Sigmoid colon (tissue), 7 donors: ENCODE data around the gene ETNPPL. TPM values are rescaled to one million over a fixed set of nuclear protein-coding genes. Genes with fewer than 3 reads are reported as not detected.

Source experiments
- DNase-seq: peaks from one replicate; pipeline ENCODE4 v3.0.0-alpha.2; 2019
- H3K27ac ChIP-seq, 4 donors: fragments of 200-600 bp; sonication (generic); one replicate each; pipeline ENCODE4 v1.5.1; 2016 to 2019; ENCODE audit warnings: mild to moderate bottlenecking in 1 of 4
- H3K27me3 ChIP-seq, 3 donors: fragments of 200-600 bp; sonication (generic); one replicate each; pipeline ENCODE4 v1.5.1; 2019; ENCODE audit warnings: mild to moderate bottlenecking in 1 of 3
- H3K36me3 ChIP-seq, 4 donors: fragments of 200-600 bp; sonication (generic); one replicate each; pipeline ENCODE4 v1.5.1; 2016 to 2019
- H3K4me1 ChIP-seq, 4 donors: fragments of 200-600 bp; sonication (generic); one replicate each; pipeline ENCODE4 v1.5.1; 2017 to 2019
- H3K4me3 ChIP-seq, 4 donors: fragments of 200-600 bp; sonication (generic); one replicate each; pipeline ENCODE4 v1.5.1; 2017 to 2019; ENCODE audit warnings: mild to moderate bottlenecking in 2 of 4, moderate library complexity in 1 of 4
- H3K9me3 ChIP-seq, 4 donors: fragments of 200-600 bp in 3 of 4; sonication (generic) in 3 of 4; one replicate each; pipeline versions ENCODE4 v1.5.1 to v1.6.1; 2013 to 2019
- EP300 ChIP-seq, 4 donors: sonication (generic); formaldehyde crosslinking; IDR thresholded peaks; one replicate each; pipeline ENCODE4 v1.6.1; 2017; ENCODE audit warnings: antibody characterized with exemption in 4 of 4
- POLR2A ChIP-seq, 2 donors: fragments of 450-650 bp; IDR thresholded peaks; one replicate each; pipeline ENCODE4 v1.6.1; 2016; ENCODE audit warnings: antibody characterized with exemption in 2 of 2, mild to moderate bottlenecking in 2 of 2, moderate library complexity in 2 of 2
- POLR2AphosphoS5 ChIP-seq, 4 donors: sonication (generic); formaldehyde crosslinking; IDR thresholded peaks; one replicate each; pipeline ENCODE4 v1.6.1; 2017; ENCODE audit warnings: antibody characterized with exemption in 4 of 4
- WGBS, 2 donors: extraction: QIAGEN DNeasy Blood & Tissue Kit; methylation state at CpG; one replicate each; pipeline ENCODE4 v1.1.7; 2013; 5-methylcytosine and 5-hydroxymethylcytosine counted together
- intact Hi-C: fragments of 100-400 bp; cut with DNase I; formaldehyde crosslinking; loops from one replicate; pipeline ENCODE4 v1.15.1; 2023
- polyA plus RNA-seq, 3 donors: library from polyadenylated mRNA; stranded (reverse); fragments of 200-250 nt; gene quantifications; one replicate each; pipeline ENCODE4 v1.2.3, GENCODE V29; 2013
- total RNA-seq, 4 donors: library from RNA; depleted of rRNA; stranded (reverse); fragments of >200 nt; gene quantifications; one replicate each; pipeline ENCODE4 v1.1.0, GENCODE V29; 2016
- TF ChIP-seq, protein P1 (sequence below), 4 experiments: fragments of 450-650 bp in 3 of 4; fragments of 200-600 bp in 1 of 4; IDR thresholded peaks; one replicate each; pipeline ENCODE4 v1.5.1; 2016 to 2019; ENCODE audit warnings: antibody characterized with exemption in 4 of 4, mild to moderate bottlenecking in 3 of 4, moderate library complexity in 2 of 4
- donor health status: healthy with polysubstance abuse.
- donor health status: Bipolar disorder and iron deficiency.
- donor health status: healthy.

ETNPPL gene
- total and polyA plus RNA-seq, 7 donors, result 0.36 TPM; not detected in 6

DNA sequence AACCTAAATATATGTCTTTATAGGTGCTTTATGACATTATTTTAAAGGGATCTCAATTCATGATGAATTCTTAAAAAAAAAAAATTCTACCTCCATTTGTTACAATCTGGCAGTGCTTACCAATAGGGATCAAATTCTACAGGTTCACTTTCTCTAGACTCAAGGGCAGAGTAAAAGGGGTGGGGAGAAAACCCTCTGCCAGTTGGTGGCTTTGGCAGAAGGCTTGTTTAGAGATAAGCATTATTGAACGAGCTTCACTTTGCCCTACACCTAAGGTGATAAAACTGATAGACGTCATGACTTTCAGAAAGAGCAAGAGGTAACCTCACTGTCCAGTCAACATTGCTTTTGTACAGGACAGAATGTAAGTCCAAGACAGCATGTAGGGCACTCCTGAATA is 58.9 kb downstream of the ETNPPL start:
- H3K27me3 ChIP-seq, result no peaks in the 10 kb centered on the region
- no peaks in the 10 kb centered on the region for H3K36me3 ChIP-seq
- H3K9me3 ChIP-seq, result no peaks in the 10 kb centered on the region
- H3K4me1 ChIP-seq, result peaks cover 0 to 8% (median 0%) of the 10 kb centered on the region in 4 donors
- WGBS, 2 donors, result 26 to 74% methylated on average over 2 of the region's 2 CpGs
- DNase-seq, result no peak
- intact Hi-C loops, result no loop called here
- no peak overlapping the region for H3K27ac ChIP-seq
- TF ChIP-seq EP300 (IDR thresholded peaks at IDR 0.05), result no peak
- TF ChIP-seq, protein P1, sequence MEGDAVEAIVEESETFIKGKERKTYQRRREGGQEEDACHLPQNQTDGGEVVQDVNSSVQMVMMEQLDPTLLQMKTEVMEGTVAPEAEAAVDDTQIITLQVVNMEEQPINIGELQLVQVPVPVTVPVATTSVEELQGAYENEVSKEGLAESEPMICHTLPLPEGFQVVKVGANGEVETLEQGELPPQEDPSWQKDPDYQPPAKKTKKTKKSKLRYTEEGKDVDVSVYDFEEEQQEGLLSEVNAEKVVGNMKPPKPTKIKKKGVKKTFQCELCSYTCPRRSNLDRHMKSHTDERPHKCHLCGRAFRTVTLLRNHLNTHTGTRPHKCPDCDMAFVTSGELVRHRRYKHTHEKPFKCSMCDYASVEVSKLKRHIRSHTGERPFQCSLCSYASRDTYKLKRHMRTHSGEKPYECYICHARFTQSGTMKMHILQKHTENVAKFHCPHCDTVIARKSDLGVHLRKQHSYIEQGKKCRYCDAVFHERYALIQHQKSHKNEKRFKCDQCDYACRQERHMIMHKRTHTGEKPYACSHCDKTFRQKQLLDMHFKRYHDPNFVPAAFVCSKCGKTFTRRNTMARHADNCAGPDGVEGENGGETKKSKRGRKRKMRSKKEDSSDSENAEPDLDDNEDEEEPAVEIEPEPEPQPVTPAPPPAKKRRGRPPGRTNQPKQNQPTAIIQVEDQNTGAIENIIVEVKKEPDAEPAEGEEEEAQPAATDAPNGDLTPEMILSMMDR (IDR thresholded peaks at IDR 0.05), result no peak
- no peak for TF ChIP-seq POLR2AphosphoS5 (IDR thresholded peaks at IDR 0.05)
- no peak for TF ChIP-seq POLR2A (IDR thresholded peaks at IDR 0.05)
- H3K4me3 ChIP-seq, result no peak overlapping the region

DNA sequence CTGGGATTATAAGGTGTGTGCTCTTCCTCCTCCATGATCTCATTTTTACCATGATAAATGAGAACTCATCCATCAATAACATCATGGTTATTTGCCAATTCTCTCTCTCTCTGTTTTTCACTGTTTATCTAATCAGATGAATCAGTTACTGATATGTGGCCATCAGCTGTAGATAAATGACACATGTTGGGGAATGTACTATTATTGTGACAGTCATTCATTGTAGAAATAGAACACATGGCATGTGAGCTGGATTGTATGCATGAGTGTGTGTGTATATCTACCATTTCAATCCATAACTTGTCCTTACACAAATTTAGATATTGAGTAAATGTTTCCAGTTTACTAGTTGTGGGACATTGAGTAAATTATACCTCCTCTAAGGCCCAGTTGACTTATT is 59.5 kb downstream of the ETNPPL start:
- H3K27ac ChIP-seq, result no peak overlapping the region
- no peak for DNase-seq
- H3K36me3 ChIP-seq, result no peaks in the 10 kb centered on the region
- intact Hi-C loops, result no loop called here
- no peaks in the 10 kb centered on the region for H3K9me3 ChIP-seq
- no peak overlapping the region for H3K4me3 ChIP-seq
- H3K4me1 ChIP-seq, result peaks cover 0 to 8% (median 0%) of the 10 kb centered on the region in 4 donors
- H3K27me3 ChIP-seq, result no peaks in the 10 kb centered on the region
- TF ChIP-seq, protein P1 (IDR thresholded peaks at IDR 0.05), result no peak
- TF ChIP-seq EP300 (IDR thresholded peaks at IDR 0.05) (no peak), POLR2AphosphoS5 (IDR thresholded peaks at IDR 0.05) (no peak), POLR2A (IDR thresholded peaks at IDR 0.05) (no peak)

DNA sequence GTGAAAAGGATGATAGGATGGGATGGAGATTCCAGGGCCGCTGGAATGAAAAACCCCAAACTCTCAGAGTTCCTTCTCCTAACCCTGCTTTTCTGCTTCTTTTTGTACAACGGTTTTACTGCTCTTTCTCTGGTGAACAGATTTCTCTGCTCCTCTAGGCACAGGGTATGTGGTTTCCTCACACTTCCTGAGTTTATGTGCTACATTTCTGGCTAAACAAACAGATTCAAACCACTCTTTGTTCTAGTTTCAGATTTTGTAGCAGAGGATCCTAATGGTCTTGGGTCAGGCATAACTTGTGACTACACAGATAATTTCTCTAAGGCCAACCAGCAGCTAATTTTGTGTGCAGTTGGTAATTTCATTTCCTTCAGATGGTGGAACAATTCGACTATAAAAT is 59.9 kb downstream of the ETNPPL start:
- WGBS, 2 donors, result 35 to 47% methylated on average over 3 of the region's 3 CpGs
- Histone ChIP-seq H3K27me3 (no peaks in the 10 kb centered on the region), H3K36me3 (no peaks in the 10 kb centered on the region), H3K27ac (no peak overlapping the region), H3K4me1 (peaks cover 0 to 8% (median 0%) of the 10 kb centered on the region in 4 donors), H3K9me3 (no peaks in the 10 kb centered on the region), H3K4me3 (no peak overlapping the region)
- intact Hi-C loops, result no loop called here
- no peak for DNase-seq
- TF ChIP-seq EP300 (IDR thresholded peaks at IDR 0.05), result no peak
- TF ChIP-seq, protein P1 (IDR thresholded peaks at IDR 0.05), result no peak
- TF ChIP-seq POLR2A (IDR thresholded peaks at IDR 0.05), result no peak
- TF ChIP-seq POLR2AphosphoS5 (IDR thresholded peaks at IDR 0.05), result no peak

DNA sequence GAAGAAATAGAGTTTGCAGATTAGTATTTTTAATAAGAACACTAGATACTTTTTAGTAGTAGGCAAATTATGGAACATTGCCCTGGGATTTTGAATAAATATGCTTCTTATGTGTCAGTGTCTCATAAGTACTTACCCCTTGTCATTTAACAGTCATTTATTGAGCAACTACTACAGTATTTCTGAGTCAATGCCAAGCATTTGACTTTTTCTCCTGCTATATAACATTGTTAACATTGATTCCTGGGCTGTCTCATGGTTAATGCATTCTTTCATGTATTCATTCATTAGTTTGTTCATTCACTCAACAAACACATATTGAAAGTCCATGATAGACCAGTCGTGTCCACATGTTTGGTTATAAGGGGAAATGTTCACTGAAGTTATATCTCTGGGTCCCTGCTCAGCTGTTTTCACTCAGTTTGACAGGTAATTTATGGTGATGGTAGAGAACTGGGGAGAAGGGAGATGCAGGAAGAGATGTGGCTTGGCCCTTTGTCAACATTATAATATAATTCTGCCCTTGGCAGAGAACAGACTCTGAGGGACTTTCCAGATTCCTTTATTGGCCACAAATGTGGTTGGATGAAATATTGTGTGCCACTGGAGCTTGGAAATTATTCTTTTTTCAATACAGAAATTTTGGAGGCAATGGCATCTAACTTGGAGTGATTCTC is 62.6 kb downstream of the ETNPPL start:
- peaks cover 0 to 8% (median 0%) of the 10 kb centered on the region in 4 donors for H3K4me1 ChIP-seq
- TF ChIP-seq, protein P1 (IDR thresholded peaks at IDR 0.05), result no peak
- TF ChIP-seq POLR2A (IDR thresholded peaks at IDR 0.05), result no peak
- no peaks in the 10 kb centered on the region for H3K9me3 ChIP-seq
- 33 to 40% methylated on average over 1 of the region's 1 CpG for WGBS, 2 donors
- no peaks in the 10 kb centered on the region for H3K27me3 ChIP-seq
- no peak for DNase-seq
- no peak overlapping the region for H3K4me3 ChIP-seq
- no peaks in the 10 kb centered on the region for H3K36me3 ChIP-seq
- no peak overlapping the region for H3K27ac ChIP-seq
- intact Hi-C loops, result no loop called here

DNA sequence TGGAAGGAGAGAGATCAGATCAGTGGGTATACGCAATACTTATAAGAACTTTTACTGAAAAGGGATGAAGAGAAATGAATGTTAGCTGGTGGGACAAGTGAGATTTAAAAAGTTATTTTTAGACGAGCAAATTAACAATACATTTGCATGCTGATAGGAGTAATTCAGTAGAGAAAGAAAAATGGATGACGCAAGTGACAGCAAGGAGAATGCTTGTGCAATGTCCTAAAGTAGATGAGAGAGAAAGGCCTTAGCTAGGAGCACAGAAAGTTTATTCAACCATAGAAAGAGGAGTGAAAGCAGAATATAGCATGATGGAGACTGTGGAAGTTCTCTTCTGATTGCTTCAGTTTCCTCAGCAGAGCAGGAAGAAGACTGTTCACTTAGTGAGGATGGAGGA is 66.7 kb downstream of the ETNPPL start:
- intact Hi-C loops, result no loop called here
- TF ChIP-seq EP300 (IDR thresholded peaks at IDR 0.05), result no peak
- TF ChIP-seq POLR2A (IDR thresholded peaks at IDR 0.05), result no peak
- TF ChIP-seq, protein P1 (IDR thresholded peaks at IDR 0.05), result no peak
- TF ChIP-seq POLR2AphosphoS5 (IDR thresholded peaks at IDR 0.05), result no peak

More for the DNA sequence above, 66.7 kb downstream of the ETNPPL start:
- no peak for DNase-seq
- no peaks in the 10 kb centered on the region for H3K27me3 ChIP-seq
- no peak overlapping the region for H3K4me3 ChIP-seq
- H3K36me3 ChIP-seq, result no peaks in the 10 kb centered on the region
- H3K4me1 ChIP-seq, result peaks cover 0 to 8% (median 0%) of the 10 kb centered on the region in 4 donors
- no peaks in the 10 kb centered on the region for H3K9me3 ChIP-seq
- H3K27ac ChIP-seq, result no peak overlapping the region
- 92 to 95% methylated on average over 3 of the region's 3 CpGs for WGBS, 2 donors
